GM12878 (cell line): Measurements from ENCODE around the gene PHF10. TPM values are rescaled to one million over a fixed set of nuclear protein-coding genes. Genes with fewer than 3 reads are reported as not detected.

Experiments used
- ATAC-seq: fragments of 200-7000 bp; cut with Tn5 transposase; 3 replicates; pipeline ENCODE4 v1.9.1; 2020; ENCODE audit warnings: mild to moderate bottlenecking, moderate library complexity
- BruUV-seq: library from RNA; stranded (reverse); fragments of 400-500 nt; replicated peaks from 2 replicates; lab custom pipeline; 2021; lab: Mats Ljungman, UMichigan
- CTCF ChIA-PET: fragments of 300-600 bp; sonication (Branson Sonifier 250); formaldehyde crosslinking; extraction: SDS; loops from one replicate; lab custom pipeline; 2021; ENCODE audit warnings: inconsistent platforms; lab: Yijun Ruan, JAX
- POLR2A ChIA-PET: fragments of 350-600 bp; formaldehyde crosslinking; extraction: SDS; loops from one replicate; lab custom pipeline; 2021; ENCODE audit warnings: inconsistent platforms; lab: Charles Lee
- RAD21 ChIA-PET: fragments of 300-600 bp; sonication (Branson Sonifier 250); formaldehyde crosslinking; loops from one replicate; lab custom pipeline; 2023; ENCODE audit warnings: antibody characterized with exemption; ENCODE audit not compliant: unreplicated experiment; lab: Charles Lee
- SMC1A ChIA-PET: fragments of 300-600 bp; sonication (Branson Sonifier 250); formaldehyde crosslinking; loops from one replicate; lab custom pipeline; 2023; ENCODE audit not compliant: unreplicated experiment, uncharacterized antibody; lab: Charles Lee
- DNase-seq: peaks from one replicate; pipeline ENCODE4 v3.0.0-alpha.2; 2011; ENCODE audit warnings: low read depth, low spot score
- FAIRE-seq: peaks from 3 replicates; lab custom pipeline; 2011; peaks lifted over from hg19 to GRCh38; lab: Jason Lieb, UNC
- H2AFZ ChIP-seq: 2 replicates; pipeline ENCODE4 v1.6.0; 2011; ENCODE audit warnings: low read depth, low read length, control low read depth; ENCODE audit not compliant: control insufficient read depth
- H3K27ac ChIP-seq: 2 replicates; pipeline ENCODE4 v1.5.1; 2011; ENCODE audit warnings: control low read depth; ENCODE audit not compliant: control insufficient read depth, insufficient read depth
- H3K27me3 ChIP-seq, 2 experiments: replicated peaks in 1 of 2; 2 replicates each; pipeline versions ENCODE4 v1.6.0 to v1.6.1; 2011; ENCODE audit warnings: low read length in 1 of 2; ENCODE audit not compliant: control insufficient read depth in 2 of 2, insufficient read depth in 2 of 2
- H3K36me3 ChIP-seq, 2 experiments: 2 replicates each; pipeline ENCODE4 v1.5.1; 2011; ENCODE audit warnings: low read length in 1 of 2; ENCODE audit not compliant: control insufficient read depth in 2 of 2, insufficient read depth in 2 of 2
- H3K4me1 ChIP-seq: 2 replicates; pipeline ENCODE4 v1.6.1; 2011; ENCODE audit warnings: mild to moderate bottlenecking, low read length, moderate library complexity, mixed read lengths; ENCODE audit not compliant: control insufficient read depth, insufficient read depth
- H3K4me2 ChIP-seq: 2 replicates; pipeline ENCODE4 v1.6.0; 2011; ENCODE audit warnings: control low read depth; ENCODE audit not compliant: control insufficient read depth, insufficient read depth
- H3K4me3 ChIP-seq: fragments of 200-600 bp; sonication (generic); 2 replicates; pipeline ENCODE4 v1.5.1; 2016
- H3K79me2 ChIP-seq: 2 replicates; pipeline ENCODE4 v1.6.0; 2011; ENCODE audit warnings: low read length; ENCODE audit not compliant: control insufficient read depth, insufficient read depth
- H3K9ac ChIP-seq: 2 replicates; pipeline ENCODE4 v1.8.0; 2011; ENCODE audit warnings: low read length, control low read depth, mixed read lengths; ENCODE audit not compliant: control insufficient read depth, insufficient read depth
- H3K9me3 ChIP-seq: replicated peaks from 3 replicates; pipeline ENCODE4 v1.5.1; 2011; ENCODE audit warnings: mild to moderate bottlenecking, low read length; ENCODE audit not compliant: control insufficient read depth, insufficient read depth
- H4K20me1 ChIP-seq: 2 replicates; pipeline ENCODE4 v1.6.0; 2011; ENCODE audit not compliant: control insufficient read depth, insufficient read depth
- BACH1 ChIP-seq: fragments of 450-650 bp; IDR thresholded peaks from 2 replicates; pipeline ENCODE4 v1.6.1; 2017; ENCODE audit warnings: mild to moderate bottlenecking, borderline replicate concordance
- FOXM1 ChIP-seq: IDR thresholded peaks from 2 replicates; pipeline ENCODE4 v1.6.1; 2012; ENCODE audit warnings: low read depth, mild to moderate bottlenecking, inconsistent platforms, low read length, moderate library complexity
- MLLT1 ChIP-seq: fragments of 450-650 bp; IDR thresholded peaks from 2 replicates; pipeline ENCODE4 v1.6.1; 2016; ENCODE audit warnings: mild to moderate bottlenecking
- RFX5 ChIP-seq: IDR thresholded peaks from 2 replicates; pipeline ENCODE4 v1.6.1; 2011; ENCODE audit warnings: low read depth, low read length, improper control_type of control experiment
- SKIL ChIP-seq: fragments of 450-650 bp; IDR thresholded peaks from 2 replicates; pipeline ENCODE4 v1.6.1; 2017; ENCODE audit warnings: mild to moderate bottlenecking, low read depth, inconsistent platforms; ENCODE audit not compliant: poor library complexity, severe bottlenecking
- SREBF2 ChIP-seq: IDR thresholded peaks from 2 replicates; pipeline ENCODE4 v1.6.1; 2012; ENCODE audit warnings: mild to moderate bottlenecking, low read length
- ZBTB11 ChIP-seq: fragments of 450-650 bp; formaldehyde crosslinking; IDR thresholded peaks from 2 replicates; pipeline ENCODE4 v1.5.0; 2022; ENCODE audit warnings: mild to moderate bottlenecking, missing genetic modification characterization
- WGBS: methylation state at CpG from one replicate; pipeline ENCODE4 v1.1.6; 2016; ENCODE audit warnings: low lambda C conversion rate; ENCODE audit not compliant: insufficient replicate concordance, insufficient coverage; ENCODE audit errors: missing lambda C conversion rate; 5-methylcytosine and 5-hydroxymethylcytosine counted together
- in situ Hi-C: fragments of 300-500 bp; cut with MboI; formaldehyde crosslinking; loops from 9 replicates; pipeline ENCODE4 v1.14.3; 2018; ENCODE audit warnings: mixed read lengths
- intact Hi-C: fragments of 100-400 bp; cut with micrococcal nuclease; formaldehyde crosslinking; loops from one replicate; pipeline ENCODE4 v1.14.2; 2022; ENCODE audit not compliant: unreplicated experiment
- polyA plus RNA-seq, 11 experiments: library from polyadenylated mRNA; depleted of rRNA in 4 of 11; unstranded in 6 of 11; stranded (reverse) in 5 of 11; fragments of >200 nt; fragmentation: Nextera tagmentation in 4 of 11; fragmentation: Illumina TruSeq in 1 of 11; extraction: Ambion mirVana in 4 of 11; extraction: Trizol in 1 of 11; gene quantifications; 1 replicate in 1 of 11; 2 replicates in 10 of 11; pipeline versions ENCODE4 v1.2.1 to v1.2.3, GENCODE V29; 2011 to 2016; ENCODE audit warnings: inconsistent platforms in 2 of 11, missing spikeins in 2 of 11, low read depth in 1 of 11
- total RNA-seq, 4 experiments: library from RNA; depleted of rRNA in 3 of 4; stranded (reverse); fragments of >200 nt in 3 of 4; fragmentation: Illumina TruSeq in 1 of 4; extraction: Trizol in 1 of 4; gene quantifications; 2 replicates each; pipeline versions ENCODE4 v1.2.1 to v1.2.3, GENCODE V29; 2013 to 2021
- TF ChIP-seq, protein P1 (sequence below): fragments of 150-350 bp; IDR thresholded peaks from 2 replicates; pipeline ENCODE4 v1.6.1; 2016; ENCODE audit warnings: low read depth, low read length
- TF ChIP-seq, protein P2 (sequence below): IDR thresholded peaks from 2 replicates; pipeline ENCODE4 v1.6.1; 2012; ENCODE audit warnings: low read depth, low read length, improper control_type of control experiment
- TF ChIP-seq, protein P3 (sequence below): IDR thresholded peaks from 2 replicates; pipeline ENCODE4 v1.6.1; 2012; ENCODE audit warnings: low read depth, low read length, improper control_type of control experiment

PHF10 gene
- total and polyA plus RNA-seq, 10 of the 15 experiments (the other 5 are each of a cell fraction or from before 2014, with no cell fraction given): 3.8 to 35.6 (median 15.8) TPM

- TF ChIP-seq SKIL (no peak), ZBTB11 (CRISPR knock-in tag) (no peak), RFX5 (no peak), SREBF2 (no peak), FOXM1 (no peak)
Measured at GRCh38 chr6:169692516-169692915, 31.8 kb downstream of the PHF10 start (continued).

DNA sequence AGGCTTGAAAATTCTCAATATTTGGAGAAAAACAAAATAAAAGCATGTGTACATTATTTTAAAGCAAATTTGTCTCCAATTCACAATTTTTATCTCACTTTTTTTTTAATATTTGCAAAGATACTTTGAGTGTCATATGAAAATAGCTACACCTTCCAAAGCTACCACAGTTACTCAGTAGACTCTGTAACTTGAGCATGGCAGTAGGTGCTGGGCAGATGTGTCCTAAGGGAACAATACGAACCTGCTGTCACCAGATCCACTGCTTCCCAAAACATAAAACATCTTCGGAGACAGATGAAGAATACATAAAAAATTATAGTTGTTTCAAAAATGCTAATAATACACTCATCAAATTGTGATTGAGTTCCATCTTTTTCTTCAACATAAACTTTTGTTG lies 33.0 kb downstream of the PHF10 start:
- ATAC-seq (no peak), DNase-seq (no peak), FAIRE-seq (no peak)
- Histone ChIP-seq H3K9ac (no peak overlapping the region), H3K27me3 (no peaks in the 10 kb centered on the region), H3K27ac (no peak overlapping the region), H3K4me3 (no peak overlapping the region), H3K4me2 (no peak overlapping the region), H3K4me1 (no peaks in the 10 kb centered on the region), H3K36me3 (no peaks in the 10 kb centered on the region; a peak in 1 of 4 replicates), H2AFZ (no peak overlapping the region), H4K20me1 (no peaks in the 10 kb centered on the region), H3K9me3 (no peaks in the 10 kb centered on the region; the same call in none of the 3 replicates), H3K79me2 (no peaks in the 10 kb centered on the region)
- 96% methylated on average over 2 of the region's 2 CpGs for WGBS
- RAD21 ChIA-PET: no interaction called here
- POLR2A ChIA-PET: no interaction called here
- BruUV-seq: no TSS peak
- SMC1A ChIA-PET: interaction anchor here (1.4 kb wide), 1 partner anchor 24 kb away, joined by 3 read pairs; no protein-coding TSS in a partner anchor
- intact Hi-C loops (no loop called here), in situ Hi-C loops (no loop called here)
- CTCF ChIA-PET: no interaction called here
- TF ChIP-seq, protein P1, sequence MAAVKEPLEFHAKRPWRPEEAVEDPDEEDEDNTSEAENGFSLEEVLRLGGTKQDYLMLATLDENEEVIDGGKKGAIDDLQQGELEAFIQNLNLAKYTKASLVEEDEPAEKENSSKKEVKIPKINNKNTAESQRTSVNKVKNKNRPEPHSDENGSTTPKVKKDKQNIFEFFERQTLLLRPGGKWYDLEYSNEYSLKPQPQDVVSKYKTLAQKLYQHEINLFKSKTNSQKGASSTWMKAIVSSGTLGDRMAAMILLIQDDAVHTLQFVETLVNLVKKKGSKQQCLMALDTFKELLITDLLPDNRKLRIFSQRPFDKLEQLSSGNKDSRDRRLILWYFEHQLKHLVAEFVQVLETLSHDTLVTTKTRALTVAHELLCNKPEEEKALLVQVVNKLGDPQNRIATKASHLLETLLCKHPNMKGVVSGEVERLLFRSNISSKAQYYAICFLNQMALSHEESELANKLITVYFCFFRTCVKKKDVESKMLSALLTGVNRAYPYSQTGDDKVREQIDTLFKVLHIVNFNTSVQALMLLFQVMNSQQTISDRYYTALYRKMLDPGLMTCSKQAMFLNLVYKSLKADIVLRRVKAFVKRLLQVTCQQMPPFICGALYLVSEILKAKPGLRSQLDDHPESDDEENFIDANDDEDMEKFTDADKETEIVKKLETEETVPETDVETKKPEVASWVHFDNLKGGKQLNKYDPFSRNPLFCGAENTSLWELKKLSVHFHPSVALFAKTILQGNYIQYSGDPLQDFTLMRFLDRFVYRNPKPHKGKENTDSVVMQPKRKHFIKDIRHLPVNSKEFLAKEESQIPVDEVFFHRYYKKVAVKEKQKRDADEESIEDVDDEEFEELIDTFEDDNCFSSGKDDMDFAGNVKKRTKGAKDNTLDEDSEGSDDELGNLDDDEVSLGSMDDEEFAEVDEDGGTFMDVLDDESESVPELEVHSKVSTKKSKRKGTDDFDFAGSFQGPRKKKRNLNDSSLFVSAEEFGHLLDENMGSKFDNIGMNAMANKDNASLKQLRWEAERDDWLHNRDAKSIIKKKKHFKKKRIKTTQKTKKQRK: no peak
- TF ChIP-seq, protein P2, sequence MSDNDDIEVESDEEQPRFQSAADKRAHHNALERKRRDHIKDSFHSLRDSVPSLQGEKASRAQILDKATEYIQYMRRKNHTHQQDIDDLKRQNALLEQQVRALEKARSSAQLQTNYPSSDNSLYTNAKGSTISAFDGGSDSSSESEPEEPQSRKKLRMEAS: no peak
- no peak for TF ChIP-seq BACH1
- TF ChIP-seq, protein P3, sequence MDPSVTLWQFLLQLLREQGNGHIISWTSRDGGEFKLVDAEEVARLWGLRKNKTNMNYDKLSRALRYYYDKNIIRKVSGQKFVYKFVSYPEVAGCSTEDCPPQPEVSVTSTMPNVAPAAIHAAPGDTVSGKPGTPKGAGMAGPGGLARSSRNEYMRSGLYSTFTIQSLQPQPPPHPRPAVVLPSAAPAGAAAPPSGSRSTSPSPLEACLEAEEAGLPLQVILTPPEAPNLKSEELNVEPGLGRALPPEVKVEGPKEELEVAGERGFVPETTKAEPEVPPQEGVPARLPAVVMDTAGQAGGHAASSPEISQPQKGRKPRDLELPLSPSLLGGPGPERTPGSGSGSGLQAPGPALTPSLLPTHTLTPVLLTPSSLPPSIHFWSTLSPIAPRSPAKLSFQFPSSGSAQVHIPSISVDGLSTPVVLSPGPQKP: no peak
- TF ChIP-seq MLLT1: no peak
